ENCODE measurements around the gene GPX3. TPM values are rescaled to one million over a fixed set of nuclear protein-coding genes. Genes with fewer than 3 reads are reported as not detected.

The GPX3 gene
- total and polyA plus RNA-seq, 2 of the 13 experiments (the other 11 are each of a cell fraction or from before 2014, with no cell fraction given), result 33.8 to 1,892 TPM

DNA sequence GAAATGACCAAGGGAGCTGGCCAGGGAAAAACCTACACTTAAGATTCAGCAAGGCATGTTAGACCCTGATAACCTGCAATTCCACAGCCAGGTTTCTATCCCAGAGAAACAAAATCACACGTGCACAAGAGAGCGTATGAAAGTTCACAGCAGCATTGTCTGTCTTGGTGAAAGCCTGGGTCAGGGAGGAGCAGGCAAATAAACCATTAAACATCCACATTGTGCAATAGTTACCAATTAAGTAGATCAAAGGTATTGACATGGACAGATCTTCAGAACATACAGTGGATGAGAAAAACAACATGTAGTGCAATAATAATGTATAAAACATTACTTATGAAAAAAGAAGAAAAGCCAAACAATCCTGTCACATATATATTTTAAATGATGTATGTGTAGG is 15.9 kb upstream of the GPX3 start (continued):
- TF ChIP-seq, protein P1, sequence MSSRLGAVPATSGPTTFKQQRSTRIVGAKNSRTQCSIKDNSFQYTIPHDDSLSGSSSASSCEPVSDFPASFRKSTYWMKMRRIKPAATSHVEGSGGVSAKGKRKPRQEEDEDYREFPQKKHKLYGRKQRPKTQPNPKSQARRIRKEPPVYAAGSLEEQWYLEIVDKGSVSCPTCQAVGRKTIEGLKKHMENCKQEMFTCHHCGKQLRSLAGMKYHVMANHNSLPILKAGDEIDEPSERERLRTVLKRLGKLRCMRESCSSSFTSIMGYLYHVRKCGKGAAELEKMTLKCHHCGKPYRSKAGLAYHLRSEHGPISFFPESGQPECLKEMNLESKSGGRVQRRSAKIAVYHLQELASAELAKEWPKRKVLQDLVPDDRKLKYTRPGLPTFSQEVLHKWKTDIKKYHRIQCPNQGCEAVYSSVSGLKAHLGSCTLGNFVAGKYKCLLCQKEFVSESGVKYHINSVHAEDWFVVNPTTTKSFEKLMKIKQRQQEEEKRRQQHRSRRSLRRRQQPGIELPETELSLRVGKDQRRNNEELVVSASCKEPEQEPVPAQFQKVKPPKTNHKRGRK (CRISPR knock-in tag; IDR thresholded peaks at IDR 0.05), result no peak
- TF ChIP-seq MAFK (conservative IDR thresholded peaks at IDR 0.05 in 1 of 2, IDR thresholded peaks at IDR 0.05 in 1 of 2; ENCODE audit: low read length in 2 of 2) (no peak), ZNF235 (CRISPR knock-in tag; IDR thresholded peaks at IDR 0.05; ENCODE audit: borderline replicate concordance) (no peak), THAP11 (CRISPR knock-in tag; IDR thresholded peaks at IDR 0.05) (0 out of 2 replicates have a peak, but pooled peaks have one; percentile 16), DNMT1 (CRISPR knock-in tag; IDR thresholded peaks at IDR 0.05) (no peak), RXRB (CRISPR knock-in tag; IDR thresholded peaks at IDR 0.05; ENCODE audit: borderline replicate concordance) (peak; percentile 94), ZNF451 (CRISPR knock-in tag; IDR thresholded peaks at IDR 0.05) (no peak), ZNF83 (CRISPR knock-in tag; IDR thresholded peaks at IDR 0.05; ENCODE audit: borderline replicate concordance) (no peak), ZNF878 (CRISPR knock-in tag; IDR thresholded peaks at IDR 0.05) (no peak), PHF8 (CRISPR knock-in tag; IDR thresholded peaks at IDR 0.05) (no peak), NPAS2 (CRISPR knock-in tag; IDR thresholded peaks at IDR 0.05; ENCODE audit: borderline replicate concordance) (no peak), ZBTB7B (CRISPR knock-in tag; IDR thresholded peaks at IDR 0.05) (no peak), ZNF367 (CRISPR knock-in tag; IDR thresholded peaks at IDR 0.05; ENCODE audit: borderline replicate concordance) (no peak), ZNF317 (CRISPR knock-in tag; IDR thresholded peaks at IDR 0.05) (no peak), ZNF841 (CRISPR knock-in tag; IDR thresholded peaks at IDR 0.05; ENCODE audit: borderline replicate concordance) (no peak)
- TF ChIP-seq, protein P2, sequence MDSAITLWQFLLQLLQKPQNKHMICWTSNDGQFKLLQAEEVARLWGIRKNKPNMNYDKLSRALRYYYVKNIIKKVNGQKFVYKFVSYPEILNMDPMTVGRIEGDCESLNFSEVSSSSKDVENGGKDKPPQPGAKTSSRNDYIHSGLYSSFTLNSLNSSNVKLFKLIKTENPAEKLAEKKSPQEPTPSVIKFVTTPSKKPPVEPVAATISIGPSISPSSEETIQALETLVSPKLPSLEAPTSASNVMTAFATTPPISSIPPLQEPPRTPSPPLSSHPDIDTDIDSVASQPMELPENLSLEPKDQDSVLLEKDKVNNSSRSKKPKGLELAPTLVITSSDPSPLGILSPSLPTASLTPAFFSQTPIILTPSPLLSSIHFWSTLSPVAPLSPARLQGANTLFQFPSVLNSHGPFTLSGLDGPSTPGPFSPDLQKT (CRISPR knock-in tag; IDR thresholded peaks at IDR 0.05; ENCODE audit: borderline replicate concordance), result no peak
- TF ChIP-seq, protein P3, sequence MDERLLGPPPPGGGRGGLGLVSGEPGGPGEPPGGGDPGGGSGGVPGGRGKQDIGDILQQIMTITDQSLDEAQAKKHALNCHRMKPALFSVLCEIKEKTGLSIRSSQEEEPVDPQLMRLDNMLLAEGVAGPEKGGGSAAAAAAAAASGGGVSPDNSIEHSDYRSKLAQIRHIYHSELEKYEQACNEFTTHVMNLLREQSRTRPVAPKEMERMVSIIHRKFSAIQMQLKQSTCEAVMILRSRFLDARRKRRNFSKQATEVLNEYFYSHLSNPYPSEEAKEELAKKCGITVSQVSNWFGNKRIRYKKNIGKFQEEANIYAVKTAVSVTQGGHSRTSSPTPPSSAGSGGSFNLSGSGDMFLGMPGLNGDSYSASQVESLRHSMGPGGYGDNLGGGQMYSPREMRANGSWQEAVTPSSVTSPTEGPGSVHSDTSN (CRISPR knock-in tag; IDR thresholded peaks at IDR 0.05), result no peak
- TF ChIP-seq, protein P4, sequence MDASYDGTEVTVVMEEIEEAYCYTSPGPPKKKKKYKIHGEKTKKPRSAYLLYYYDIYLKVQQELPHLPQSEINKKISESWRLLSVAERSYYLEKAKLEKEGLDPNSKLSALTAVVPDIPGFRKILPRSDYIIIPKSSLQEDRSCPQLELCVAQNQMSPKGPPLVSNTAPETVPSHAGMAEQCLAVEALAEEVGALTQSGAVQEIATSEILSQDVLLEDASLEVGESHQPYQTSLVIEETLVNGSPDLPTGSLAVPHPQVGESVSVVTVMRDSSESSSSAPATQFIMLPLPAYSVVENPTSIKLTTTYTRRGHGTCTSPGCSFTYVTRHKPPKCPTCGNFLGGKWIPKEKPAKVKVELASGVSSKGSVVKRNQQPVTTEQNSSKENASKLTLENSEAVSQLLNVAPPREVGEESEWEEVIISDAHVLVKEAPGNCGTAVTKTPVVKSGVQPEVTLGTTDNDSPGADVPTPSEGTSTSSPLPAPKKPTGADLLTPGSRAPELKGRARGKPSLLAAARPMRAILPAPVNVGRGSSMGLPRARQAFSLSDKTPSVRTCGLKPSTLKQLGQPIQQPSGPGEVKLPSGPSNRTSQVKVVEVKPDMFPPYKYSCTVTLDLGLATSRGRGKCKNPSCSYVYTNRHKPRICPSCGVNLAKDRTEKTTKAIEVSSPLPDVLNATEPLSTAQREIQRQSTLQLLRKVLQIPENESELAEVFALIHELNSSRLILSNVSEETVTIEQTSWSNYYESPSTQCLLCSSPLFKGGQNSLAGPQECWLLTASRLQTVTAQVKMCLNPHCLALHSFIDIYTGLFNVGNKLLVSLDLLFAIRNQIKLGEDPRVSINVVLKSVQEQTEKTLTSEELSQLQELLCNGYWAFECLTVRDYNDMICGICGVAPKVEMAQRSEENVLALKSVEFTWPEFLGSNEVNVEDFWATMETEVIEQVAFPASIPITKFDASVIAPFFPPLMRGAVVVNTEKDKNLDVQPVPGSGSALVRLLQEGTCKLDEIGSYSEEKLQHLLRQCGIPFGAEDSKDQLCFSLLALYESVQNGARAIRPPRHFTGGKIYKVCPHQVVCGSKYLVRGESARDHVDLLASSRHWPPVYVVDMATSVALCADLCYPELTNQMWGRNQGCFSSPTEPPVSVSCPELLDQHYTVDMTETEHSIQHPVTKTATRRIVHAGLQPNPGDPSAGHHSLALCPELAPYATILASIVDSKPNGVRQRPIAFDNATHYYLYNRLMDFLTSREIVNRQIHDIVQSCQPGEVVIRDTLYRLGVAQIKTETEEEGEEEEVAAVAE (CRISPR knock-in tag; IDR thresholded peaks at IDR 0.05; ENCODE audit: borderline replicate concordance), result no peak
- TF ChIP-seq, protein P5, sequence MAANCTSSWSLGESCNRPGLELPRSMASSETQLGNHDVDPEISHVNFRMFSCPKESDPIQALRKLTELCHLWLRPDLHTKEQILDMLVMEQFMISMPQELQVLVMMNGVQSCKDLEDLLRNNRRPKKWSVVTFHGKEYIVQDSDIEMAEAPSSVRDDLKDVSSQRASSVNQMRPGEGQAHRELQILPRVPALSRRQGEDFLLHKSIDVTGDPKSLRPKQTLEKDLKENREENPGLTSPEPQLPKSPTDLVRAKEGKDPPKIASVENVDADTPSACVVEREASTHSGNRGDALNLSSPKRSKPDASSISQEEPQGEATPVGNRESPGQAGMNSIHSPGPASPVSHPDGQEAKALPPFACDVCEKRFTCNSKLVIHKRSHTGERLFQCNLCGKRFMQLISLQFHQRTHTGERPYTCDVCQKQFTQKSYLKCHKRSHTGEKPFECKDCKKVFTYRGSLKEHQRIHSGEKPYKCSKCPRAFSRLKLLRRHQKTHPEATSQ (CRISPR knock-in tag; IDR thresholded peaks at IDR 0.05; ENCODE audit: borderline replicate concordance), result no peak
- TF ChIP-seq, protein P6, sequence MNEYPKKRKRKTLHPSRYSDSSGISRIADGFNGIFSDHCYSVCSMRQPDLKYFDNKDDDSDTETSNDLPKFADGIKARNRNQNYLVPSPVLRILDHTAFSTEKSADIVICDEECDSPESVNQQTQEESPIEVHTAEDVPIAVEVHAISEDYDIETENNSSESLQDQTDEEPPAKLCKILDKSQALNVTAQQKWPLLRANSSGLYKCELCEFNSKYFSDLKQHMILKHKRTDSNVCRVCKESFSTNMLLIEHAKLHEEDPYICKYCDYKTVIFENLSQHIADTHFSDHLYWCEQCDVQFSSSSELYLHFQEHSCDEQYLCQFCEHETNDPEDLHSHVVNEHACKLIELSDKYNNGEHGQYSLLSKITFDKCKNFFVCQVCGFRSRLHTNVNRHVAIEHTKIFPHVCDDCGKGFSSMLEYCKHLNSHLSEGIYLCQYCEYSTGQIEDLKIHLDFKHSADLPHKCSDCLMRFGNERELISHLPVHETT (CRISPR knock-in tag; conservative IDR thresholded peaks at IDR 0.05), result no peak
